WTC11 (cell line): Measurements from ENCODE around the gene TEX35. TPM values are rescaled to one million over a fixed set of nuclear protein-coding genes. Genes with fewer than 3 reads are reported as not detected.

Experiments used
- ATAC-seq: fragments of 200-7000 bp; cut with Tn5 transposase; 2 replicates; pipeline ENCODE4 v1.10.0; 2021; ENCODE audit warnings: mild to moderate bottlenecking, moderate library complexity
- CTCF ChIA-PET: fragments of 300-600 bp; sonication (Branson Sonifier 250); formaldehyde crosslinking; loops from one replicate; lab custom pipeline; 2021; ENCODE audit warnings: antibody characterized with exemption; lab: Charles Lee
- POLR2A ChIA-PET: fragments of 350-600 bp; sonication (Branson Sonifier 250); formaldehyde crosslinking; loops from one replicate; lab custom pipeline; 2021; ENCODE audit warnings: antibody characterized with exemption; lab: Charles Lee
- DNase-seq: peaks from one replicate; pipeline ENCODE4 v3.0.0; 2021; ENCODE audit warnings: low spot score
- H3K27ac Mint-ChIP-seq: 2 replicates; pipeline ENCODE4 v1.8.0; 2021; ENCODE audit warnings: mixed read lengths
- H3K27me3 Mint-ChIP-seq: 2 replicates; pipeline ENCODE4 v1.8.0; 2021; ENCODE audit warnings: low read depth, mild to moderate bottlenecking, moderate library complexity, mixed read lengths
- H3K36me3 Mint-ChIP-seq: 2 replicates; pipeline ENCODE4 v1.8.0; 2021; ENCODE audit warnings: mixed read lengths
- H3K4me1 Mint-ChIP-seq: 2 replicates; pipeline ENCODE4 v1.8.0; 2022; ENCODE audit warnings: mixed read lengths
- H3K4me3 Mint-ChIP-seq: 2 replicates; pipeline ENCODE4 v1.8.0; 2021; ENCODE audit warnings: mild to moderate bottlenecking, moderate library complexity, mixed read lengths
- H3K9me3 Mint-ChIP-seq: 2 replicates; pipeline ENCODE4 v1.8.0; 2021; ENCODE audit warnings: mixed read lengths
- AFF4 ChIP-seq: sonication (generic); formaldehyde crosslinking; IDR thresholded peaks from 2 replicates; pipeline ENCODE4 v1.8.1; 2023; ENCODE audit warnings: mild to moderate bottlenecking, missing genetic modification reagents, borderline replicate concordance
- ATF2 ChIP-seq: sonication (generic); formaldehyde crosslinking; IDR thresholded peaks from 2 replicates; pipeline ENCODE4 v1.8.1; 2022; ENCODE audit warnings: low read depth, missing genetic modification reagents, borderline replicate concordance
- CBFB ChIP-seq: sonication (generic); formaldehyde crosslinking; IDR thresholded peaks from 2 replicates; pipeline ENCODE4 v1.8.1; 2022; ENCODE audit warnings: mild to moderate bottlenecking, low read depth, missing genetic modification reagents
- CREB1 ChIP-seq: sonication (generic); formaldehyde crosslinking; IDR thresholded peaks from 2 replicates; pipeline ENCODE4 v1.8.0; 2023; ENCODE audit warnings: mild to moderate bottlenecking, missing genetic modification reagents
- IRF2 ChIP-seq: sonication (generic); formaldehyde crosslinking; IDR thresholded peaks from 2 replicates; pipeline ENCODE4 v1.8.0; 2022; ENCODE audit warnings: low read depth, missing genetic modification reagents, borderline replicate concordance
- MYBL2 ChIP-seq: sonication (generic); formaldehyde crosslinking; IDR thresholded peaks from 2 replicates; pipeline ENCODE4 v1.8.1; 2023; ENCODE audit warnings: mild to moderate bottlenecking, moderate library complexity, missing genetic modification reagents
- NFATC4 ChIP-seq: fragments of 250-450 bp; sonication (Bioruptor Pico); IDR thresholded peaks from 2 replicates; pipeline ENCODE4 v1.9.0; 2021; ENCODE audit warnings: mild to moderate bottlenecking
- PRRX2 ChIP-seq: fragments of 250-450 bp; sonication (Bioruptor Pico); IDR thresholded peaks from 2 replicates; pipeline ENCODE4 v1.8.0; 2021; ENCODE audit warnings: mild to moderate bottlenecking
- SOX15 ChIP-seq: fragments of 250-450 bp; sonication (Bioruptor Pico); IDR thresholded peaks from 2 replicates; pipeline ENCODE4 v1.9.0; 2021; ENCODE audit warnings: mild to moderate bottlenecking
- TP53 ChIP-seq: sonication (generic); formaldehyde crosslinking; IDR thresholded peaks from 2 replicates; pipeline ENCODE4 v1.8.1; 2023; ENCODE audit warnings: mild to moderate bottlenecking, missing genetic modification reagents
- USF2 ChIP-seq: sonication (generic); formaldehyde crosslinking; IDR thresholded peaks from 2 replicates; pipeline ENCODE4 v1.8.1; 2023; ENCODE audit warnings: mild to moderate bottlenecking, missing genetic modification reagents, moderate library complexity
- ZNF138 ChIP-seq: sonication (generic); formaldehyde crosslinking; conservative IDR thresholded peaks from 2 replicates; pipeline ENCODE4 v1.8.1; 2022; ENCODE audit warnings: mild to moderate bottlenecking, moderate library complexity, missing genetic modification reagents
- ZNF263 ChIP-seq: sonication (generic); formaldehyde crosslinking; IDR thresholded peaks from 2 replicates; pipeline ENCODE4 v1.8.1; 2022; ENCODE audit warnings: low read depth, mild to moderate bottlenecking, moderate library complexity, missing genetic modification reagents
- ZNF396 ChIP-seq: fragments of 250-450 bp; sonication (Bioruptor Pico); IDR thresholded peaks from 2 replicates; pipeline ENCODE4 v1.8.0; 2021; ENCODE audit warnings: mild to moderate bottlenecking, moderate library complexity, borderline replicate concordance
- ZNF416 ChIP-seq: fragments of 250-450 bp; sonication (Bioruptor Pico); IDR thresholded peaks from 2 replicates; pipeline ENCODE4 v1.9.0; 2021; ENCODE audit warnings: mild to moderate bottlenecking, inconsistent platforms
- total RNA-seq: library from RNA; stranded (reverse); gene quantifications from 3 replicates; pipeline ENCODE4 v1.2.3, GENCODE V29; 2021
- TF ChIP-seq, protein P1 (sequence below): sonication (generic); formaldehyde crosslinking; IDR thresholded peaks from 2 replicates; pipeline ENCODE4 v1.8.0; 2022; ENCODE audit warnings: mild to moderate bottlenecking, missing genetic modification reagents
- TF ChIP-seq, protein P2 (sequence below): fragments of 250-450 bp; sonication (Bioruptor Pico); IDR thresholded peaks from 2 replicates; pipeline ENCODE4 v1.9.0; 2021; ENCODE audit warnings: mild to moderate bottlenecking
- TF ChIP-seq, protein P3 (sequence below): sonication (generic); formaldehyde crosslinking; IDR thresholded peaks from 2 replicates; pipeline ENCODE4 v1.8.0; 2023; ENCODE audit warnings: mild to moderate bottlenecking, missing genetic modification reagents
- TF ChIP-seq, protein P4 (sequence below): sonication (generic); formaldehyde crosslinking; conservative IDR thresholded peaks from 2 replicates; pipeline ENCODE4 v1.8.1; 2023; ENCODE audit warnings: mild to moderate bottlenecking, low read depth, missing genetic modification reagents, moderate library complexity

The TEX35 gene
- total RNA-seq, 1 experiment from 2014 or later = not detected

DNA sequence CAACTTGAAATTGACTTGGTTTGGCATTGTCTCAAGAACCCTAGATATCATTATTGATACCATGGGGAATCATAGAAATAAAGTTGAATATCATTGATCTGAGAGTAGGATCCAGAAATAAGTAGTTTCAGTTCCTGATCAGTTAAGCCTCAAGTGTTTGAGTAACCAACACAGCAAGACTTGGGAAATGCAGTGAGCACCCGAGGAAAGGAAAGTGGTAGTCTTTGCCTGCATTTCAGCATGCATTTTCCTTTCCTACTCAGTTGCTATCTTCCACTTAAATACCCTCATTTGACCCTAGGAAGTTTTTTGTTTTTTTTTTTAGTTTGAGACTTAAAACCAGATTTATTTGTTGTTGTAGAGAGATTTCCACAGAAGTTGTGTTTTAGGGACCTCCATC lies 35.1 kb upstream of the TEX35 start:
- H3K4me1 Mint-ChIP-seq = peaks cover 16% of the 10 kb centered on the region
- no peak overlapping the region for H3K27ac Mint-ChIP-seq
- DNase-seq = no peak
- ATAC-seq = no peak
- H3K9me3 Mint-ChIP-seq = no peaks in the 10 kb centered on the region
- ChIA-PET POLR2A (no interaction called here), CTCF (no interaction called here)
- peaks cover 16% of the 10 kb centered on the region for H3K36me3 Mint-ChIP-seq
- no peak overlapping the region for H3K4me3 Mint-ChIP-seq
- TF ChIP-seq, protein P1, sequence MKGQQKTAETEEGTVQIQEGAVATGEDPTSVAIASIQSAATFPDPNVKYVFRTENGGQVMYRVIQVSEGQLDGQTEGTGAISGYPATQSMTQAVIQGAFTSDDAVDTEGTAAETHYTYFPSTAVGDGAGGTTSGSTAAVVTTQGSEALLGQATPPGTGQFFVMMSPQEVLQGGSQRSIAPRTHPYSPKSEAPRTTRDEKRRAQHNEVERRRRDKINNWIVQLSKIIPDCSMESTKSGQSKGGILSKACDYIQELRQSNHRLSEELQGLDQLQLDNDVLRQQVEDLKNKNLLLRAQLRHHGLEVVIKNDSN (CRISPR knock-in tag) = no peak
- TF ChIP-seq SOX15 (CRISPR knock-in tag) (no peak), ZNF263 (CRISPR knock-in tag) (no peak), IRF2 (no peak), USF2 (CRISPR knock-in tag) (no peak), AFF4 (CRISPR knock-in tag) (no peak), ZNF396 (CRISPR knock-in tag) (no peak), ZNF416 (CRISPR knock-in tag) (no peak), NFATC4 (CRISPR knock-in tag) (no peak), PRRX2 (CRISPR knock-in tag) (no peak), ATF2 (CRISPR knock-in tag) (no peak), TP53 (no peak), ZNF138 (CRISPR knock-in tag) (no peak), CREB1 (CRISPR knock-in tag) (no peak), CBFB (CRISPR knock-in tag) (no peak), MYBL2 (CRISPR knock-in tag) (no peak)
- TF ChIP-seq, protein P2, sequence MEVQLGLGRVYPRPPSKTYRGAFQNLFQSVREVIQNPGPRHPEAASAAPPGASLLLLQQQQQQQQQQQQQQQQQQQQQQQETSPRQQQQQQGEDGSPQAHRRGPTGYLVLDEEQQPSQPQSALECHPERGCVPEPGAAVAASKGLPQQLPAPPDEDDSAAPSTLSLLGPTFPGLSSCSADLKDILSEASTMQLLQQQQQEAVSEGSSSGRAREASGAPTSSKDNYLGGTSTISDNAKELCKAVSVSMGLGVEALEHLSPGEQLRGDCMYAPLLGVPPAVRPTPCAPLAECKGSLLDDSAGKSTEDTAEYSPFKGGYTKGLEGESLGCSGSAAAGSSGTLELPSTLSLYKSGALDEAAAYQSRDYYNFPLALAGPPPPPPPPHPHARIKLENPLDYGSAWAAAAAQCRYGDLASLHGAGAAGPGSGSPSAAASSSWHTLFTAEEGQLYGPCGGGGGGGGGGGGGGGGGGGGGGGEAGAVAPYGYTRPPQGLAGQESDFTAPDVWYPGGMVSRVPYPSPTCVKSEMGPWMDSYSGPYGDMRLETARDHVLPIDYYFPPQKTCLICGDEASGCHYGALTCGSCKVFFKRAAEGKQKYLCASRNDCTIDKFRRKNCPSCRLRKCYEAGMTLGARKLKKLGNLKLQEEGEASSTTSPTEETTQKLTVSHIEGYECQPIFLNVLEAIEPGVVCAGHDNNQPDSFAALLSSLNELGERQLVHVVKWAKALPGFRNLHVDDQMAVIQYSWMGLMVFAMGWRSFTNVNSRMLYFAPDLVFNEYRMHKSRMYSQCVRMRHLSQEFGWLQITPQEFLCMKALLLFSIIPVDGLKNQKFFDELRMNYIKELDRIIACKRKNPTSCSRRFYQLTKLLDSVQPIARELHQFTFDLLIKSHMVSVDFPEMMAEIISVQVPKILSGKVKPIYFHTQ (CRISPR knock-in tag) = no peak
- TF ChIP-seq, protein P3, sequence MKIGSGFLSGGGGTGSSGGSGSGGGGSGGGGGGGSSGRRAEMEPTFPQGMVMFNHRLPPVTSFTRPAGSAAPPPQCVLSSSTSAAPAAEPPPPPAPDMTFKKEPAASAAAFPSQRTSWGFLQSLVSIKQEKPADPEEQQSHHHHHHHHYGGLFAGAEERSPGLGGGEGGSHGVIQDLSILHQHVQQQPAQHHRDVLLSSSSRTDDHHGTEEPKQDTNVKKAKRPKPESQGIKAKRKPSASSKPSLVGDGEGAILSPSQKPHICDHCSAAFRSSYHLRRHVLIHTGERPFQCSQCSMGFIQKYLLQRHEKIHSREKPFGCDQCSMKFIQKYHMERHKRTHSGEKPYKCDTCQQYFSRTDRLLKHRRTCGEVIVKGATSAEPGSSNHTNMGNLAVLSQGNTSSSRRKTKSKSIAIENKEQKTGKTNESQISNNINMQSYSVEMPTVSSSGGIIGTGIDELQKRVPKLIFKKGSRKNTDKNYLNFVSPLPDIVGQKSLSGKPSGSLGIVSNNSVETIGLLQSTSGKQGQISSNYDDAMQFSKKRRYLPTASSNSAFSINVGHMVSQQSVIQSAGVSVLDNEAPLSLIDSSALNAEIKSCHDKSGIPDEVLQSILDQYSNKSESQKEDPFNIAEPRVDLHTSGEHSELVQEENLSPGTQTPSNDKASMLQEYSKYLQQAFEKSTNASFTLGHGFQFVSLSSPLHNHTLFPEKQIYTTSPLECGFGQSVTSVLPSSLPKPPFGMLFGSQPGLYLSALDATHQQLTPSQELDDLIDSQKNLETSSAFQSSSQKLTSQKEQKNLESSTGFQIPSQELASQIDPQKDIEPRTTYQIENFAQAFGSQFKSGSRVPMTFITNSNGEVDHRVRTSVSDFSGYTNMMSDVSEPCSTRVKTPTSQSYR (CRISPR knock-in tag) = no peak
- TF ChIP-seq, protein P4, sequence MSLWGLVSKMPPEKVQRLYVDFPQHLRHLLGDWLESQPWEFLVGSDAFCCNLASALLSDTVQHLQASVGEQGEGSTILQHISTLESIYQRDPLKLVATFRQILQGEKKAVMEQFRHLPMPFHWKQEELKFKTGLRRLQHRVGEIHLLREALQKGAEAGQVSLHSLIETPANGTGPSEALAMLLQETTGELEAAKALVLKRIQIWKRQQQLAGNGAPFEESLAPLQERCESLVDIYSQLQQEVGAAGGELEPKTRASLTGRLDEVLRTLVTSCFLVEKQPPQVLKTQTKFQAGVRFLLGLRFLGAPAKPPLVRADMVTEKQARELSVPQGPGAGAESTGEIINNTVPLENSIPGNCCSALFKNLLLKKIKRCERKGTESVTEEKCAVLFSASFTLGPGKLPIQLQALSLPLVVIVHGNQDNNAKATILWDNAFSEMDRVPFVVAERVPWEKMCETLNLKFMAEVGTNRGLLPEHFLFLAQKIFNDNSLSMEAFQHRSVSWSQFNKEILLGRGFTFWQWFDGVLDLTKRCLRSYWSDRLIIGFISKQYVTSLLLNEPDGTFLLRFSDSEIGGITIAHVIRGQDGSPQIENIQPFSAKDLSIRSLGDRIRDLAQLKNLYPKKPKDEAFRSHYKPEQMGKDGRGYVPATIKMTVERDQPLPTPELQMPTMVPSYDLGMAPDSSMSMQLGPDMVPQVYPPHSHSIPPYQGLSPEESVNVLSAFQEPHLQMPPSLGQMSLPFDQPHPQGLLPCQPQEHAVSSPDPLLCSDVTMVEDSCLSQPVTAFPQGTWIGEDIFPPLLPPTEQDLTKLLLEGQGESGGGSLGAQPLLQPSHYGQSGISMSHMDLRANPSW (CRISPR knock-in tag) = no peak
- TF ChIP-seq, all 79 proteins: peak for 0
- no peaks in the 10 kb centered on the region for H3K27me3 Mint-ChIP-seq
